Fibroblast of lung (primary cell): ENCODE results near the gene DUSP8. TPM values are rescaled to one million over a fixed set of nuclear protein-coding genes. Genes with fewer than 3 reads are reported as not detected.

Experiments used
- DNase-seq, 2 donors: peaks; one replicate each; pipeline versions ENCODE4 v3.0.0 to v3.0.0-alpha.2; 2010; ENCODE audit warnings: low read depth in 2 of 2
- H2AFZ ChIP-seq: 2 replicates; pipeline ENCODE4 v1.5.1; 2012; ENCODE audit warnings: low read length, control low read depth, inconsistent platforms
- H3K27ac ChIP-seq: 2 replicates; pipeline ENCODE4 v1.5.1; 2011; ENCODE audit warnings: low read length, control low read depth; ENCODE audit not compliant: insufficient read depth
- H3K27me3 ChIP-seq: 2 replicates; pipeline ENCODE4 v1.5.1; 2011; ENCODE audit warnings: mild to moderate bottlenecking, low read length; ENCODE audit not compliant: control insufficient read depth, insufficient read depth
- H3K36me3 ChIP-seq: 2 replicates; pipeline ENCODE4 v1.5.1; 2011; ENCODE audit warnings: low read length; ENCODE audit not compliant: control insufficient read depth, insufficient read depth
- H3K4me1 ChIP-seq: 2 replicates; pipeline ENCODE4 v1.5.1; 2011; ENCODE audit warnings: low read length; ENCODE audit not compliant: control insufficient read depth, insufficient read depth; ENCODE audit errors: extremely low read depth
- H3K4me2 ChIP-seq: 2 replicates; pipeline ENCODE4 v1.5.1; 2011; ENCODE audit warnings: low read length, control low read depth; ENCODE audit not compliant: insufficient read depth; ENCODE audit errors: extremely low read depth
- H3K4me3 ChIP-seq, 4 experiments: fragments of 200-600 bp in 1 of 4; sonication (generic) in 1 of 4; replicated peaks in 1 of 4; 2 replicates each; pipeline ENCODE4 v1.5.1; 2011 to 2016; ENCODE audit warnings: low read length in 4 of 4, low read depth in 3 of 4, mild to moderate bottlenecking in 3 of 4, control low read depth in 2 of 4, inconsistent platforms in 1 of 4, mixed read lengths in 1 of 4; ENCODE audit not compliant: insufficient read depth in 1 of 4; ENCODE audit errors: control extremely low read depth in 1 of 4
- H3K79me2 ChIP-seq: 2 replicates; pipeline ENCODE4 v1.5.1; 2012; ENCODE audit warnings: mild to moderate bottlenecking, low read length, inconsistent platforms; ENCODE audit not compliant: control insufficient read depth, insufficient read depth
- H3K9ac ChIP-seq: 2 replicates; pipeline ENCODE4 v1.5.1; 2011; ENCODE audit warnings: mild to moderate bottlenecking, low read length, control low read depth; ENCODE audit not compliant: insufficient read depth
- H3K9me3 ChIP-seq: 2 replicates; pipeline ENCODE4 v1.5.1; 2012; ENCODE audit warnings: low read depth, low read length; ENCODE audit not compliant: control insufficient read depth, insufficient read depth
- H4K20me1 ChIP-seq: 2 replicates; pipeline ENCODE4 v1.5.1; 2011; ENCODE audit warnings: low read length; ENCODE audit not compliant: control insufficient read depth, insufficient read depth; ENCODE audit errors: extremely low read depth
- CTCF ChIP-seq, 2 donors: IDR thresholded peaks in 1 of 2; conservative IDR thresholded peaks in 1 of 2; 1 replicate in 1 of 2; 2 replicates in 1 of 2; pipeline ENCODE4 v1.5.1; 2011 to 2012; ENCODE audit warnings: low read length in 2 of 2, control low read depth in 1 of 2, inconsistent platforms in 1 of 2, low read depth in 1 of 2, mild to moderate bottlenecking in 1 of 2
- EZH2 ChIP-seq: IDR thresholded peaks from 2 replicates; pipeline ENCODE4 v1.5.1; 2012; ENCODE audit warnings: low read length, control low read depth, mild to moderate bottlenecking; ENCODE audit errors: missing control alignments
- polyA plus RNA-seq, 2 donors: library from polyadenylated mRNA; depleted of rRNA in 1 of 2; stranded (reverse) in 1 of 2; unstranded in 1 of 2; fragments of >200 nt; gene quantifications; 2 replicates each; pipeline ENCODE4 v1.2.1, GENCODE V29; 2011 to 2012; ENCODE audit warnings: missing spikeins in 1 of 2
- total RNA-seq: library from RNA; depleted of rRNA; stranded (reverse); fragments of >200 nt; gene quantifications from 2 replicates; pipeline ENCODE4 v1.2.1, GENCODE V29; 2014

The DUSP8 gene
- total and polyA plus RNA-seq, 2 donors (not counting 1 experiment from before 2014, with no cell fraction given), result 0.62 to 0.66 TPM

DNA sequence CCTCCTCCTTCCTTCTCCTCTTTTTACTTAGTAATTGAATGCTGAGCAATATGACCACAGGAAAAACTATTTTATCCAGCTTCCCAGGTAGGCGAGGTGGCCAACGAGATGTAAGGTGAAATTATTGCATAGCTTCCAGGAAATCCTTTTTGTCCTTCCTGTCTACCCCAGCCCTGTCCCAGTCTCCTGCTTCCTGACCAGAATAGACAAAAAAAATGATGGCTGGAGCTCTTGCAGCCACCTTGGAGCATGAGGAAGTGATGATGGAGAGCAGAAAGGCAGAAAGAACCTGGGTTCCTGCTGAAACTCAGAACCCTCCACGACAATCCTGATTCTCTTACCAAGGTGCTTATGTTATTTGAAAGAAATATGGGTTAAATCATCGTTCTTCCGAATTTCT is 33.9 kb downstream of the DUSP8 start:
- peaks cover 4% of the 10 kb centered on the region for H3K27me3 ChIP-seq
- no peak overlapping the region for H3K27ac ChIP-seq
- no peak for DNase-seq
- no peaks in the 10 kb centered on the region for H4K20me1 ChIP-seq
- H2AFZ ChIP-seq, result no peak overlapping the region
- H3K4me1 ChIP-seq, result no peaks in the 10 kb centered on the region
- no peak overlapping the region for H3K9ac ChIP-seq
- H3K36me3 ChIP-seq, result peaks cover 1% of the 10 kb centered on the region
- H3K4me2 ChIP-seq, result no peak overlapping the region
- no peak for TF ChIP-seq EZH2
- TF ChIP-seq CTCF (conservative IDR thresholded peaks at IDR 0.05 in 1 of 2, IDR thresholded peaks at IDR 0.05 in 1 of 2; ENCODE audit: low read depth in 1 of 2, low read length in 2 of 2), result no peak
- H3K9me3 ChIP-seq, result no peaks in the 10 kb centered on the region
- H3K4me3 ChIP-seq, result no peak overlapping the region
- peaks cover 20% of the 10 kb centered on the region for H3K79me2 ChIP-seq

- Histone ChIP-seq H3K9me3 (no peaks in the 10 kb centered on the region), H3K4me3 (no peak overlapping the region), H3K9ac (no peak overlapping the region), H3K79me2 (peaks cover 24% of the 10 kb centered on the region), H4K20me1 (peaks cover 2% of the 10 kb centered on the region), H3K27me3 (peaks cover 4% of the 10 kb centered on the region), H3K4me2 (no peak overlapping the region), H3K4me1 (peaks cover 2% of the 10 kb centered on the region), H2AFZ (no peak overlapping the region), H3K36me3 (peaks cover 1% of the 10 kb centered on the region), H3K27ac (no peak overlapping the region)
- TF ChIP-seq EZH2 (no peak), CTCF (conservative IDR thresholded peaks at IDR 0.05 in 1 of 2, IDR thresholded peaks at IDR 0.05 in 1 of 2; ENCODE audit: low read depth in 1 of 2, low read length in 2 of 2) (no peak)
- no peak for DNase-seq
Observed at GRCh38 chr11:1536065-1536843, 35.8 kb downstream of the DUSP8 start.

- Histone ChIP-seq H3K36me3 (peaks cover 1% of the 10 kb centered on the region), H3K27ac (no peak overlapping the region), H3K4me1 (peaks cover 3% of the 10 kb centered on the region), H4K20me1 (peaks cover 2% of the 10 kb centered on the region), H3K27me3 (peaks cover 4% of the 10 kb centered on the region), H3K9ac (no peak overlapping the region), H2AFZ (no peak overlapping the region), H3K9me3 (no peaks in the 10 kb centered on the region), H3K79me2 (peaks cover 35% of the 10 kb centered on the region), H3K4me2 (no peak overlapping the region), H3K4me3 (no peak overlapping the region)
- DNase-seq, result peak in 1 of 2 donors; percentile 77
- no peak for TF ChIP-seq EZH2
- no peak for TF ChIP-seq CTCF (conservative IDR thresholded peaks at IDR 0.05 in 1 of 2, IDR thresholded peaks at IDR 0.05 in 1 of 2; ENCODE audit: low read depth in 1 of 2, low read length in 2 of 2)
Observed at GRCh38 chr11:1534682-1535081, 37.4 kb downstream of the DUSP8 start.
